HG03159 (cell line): ENCODE results near the gene NOL8.
A peak's percentile ranks its signal among the peaks of the same experiment; 100 is the strongest.

Source experiments
- ATAC-seq: cut with Tn5 transposase; IDR thresholded peaks from one replicate; pipeline ENCODE4 v1.9.1; 2021; ENCODE audit warnings: mild to moderate bottlenecking, moderate library complexity; ENCODE audit not compliant: unreplicated experiment

NOL8 gene

GRCh38 chr9:92312887-92313623 lies 12.1 kb downstream of the NOL8 start:
- ATAC-seq = no peak

GRCh38 chr9:92310562-92310961 lies 14.6 kb downstream of the NOL8 start:
- no peak for ATAC-seq

- ATAC-seq = no peak
Measured at GRCh38 chr9:92308893-92309292, 16.3 kb downstream of the NOL8 start.

- no peak for ATAC-seq
Measured at GRCh38 chr9:92300936-92301335, 24.2 kb downstream of the NOL8 start.

GRCh38 chr9:92299116-92299515 lies 26.0 kb downstream of the NOL8 start:
- no peak for ATAC-seq

GRCh38 chr9:92298036-92298435 lies 27.1 kb downstream of the NOL8 start:
- no peak for ATAC-seq

- ATAC-seq = no peak
Measured at GRCh38 chr9:92297611-92298010, 27.5 kb downstream of the NOL8 start.

- ATAC-seq = no peak
Measured at GRCh38 chr9:92295827-92296258, 29.3 kb downstream of the NOL8 start.

- no peak for ATAC-seq
Measured at GRCh38 chr9:92295240-92295790, 29.8 kb downstream of the NOL8 start.

- ATAC-seq = no peak
Measured at GRCh38 chr9:92294297-92294676, 30.9 kb downstream of the NOL8 start.

- ATAC-seq = peak; percentile 95
Measured at GRCh38 chr9:92293452-92294296, 31.5 kb downstream of the NOL8 start, which contains the start of gene IARS1. IARS1 (minus strand) TSS chr9:92293697; CDS start chr9:92289419, 4,278 bp downstream.

GRCh38 chr9:92293075-92293354 lies 32.1 kb downstream of the NOL8 start:
- ATAC-seq = no peak

GRCh38 chr9:92292338-92293074 lies 32.6 kb downstream of the NOL8 start:
- ATAC-seq = no peak

GRCh38 chr9:92291577-92291976 lies 33.6 kb downstream of the NOL8 start:
- ATAC-seq = no peak

GRCh38 chr9:92290785-92291429 lies 34.2 kb downstream of the NOL8 start:
- no peak for ATAC-seq

- no peak for ATAC-seq
Measured at GRCh38 chr9:92289708-92290390, 35.3 kb downstream of the NOL8 start.

GRCh38 chr9:92279302-92279701 lies 45.8 kb downstream of the NOL8 start:
- no peak for ATAC-seq

- no peak for ATAC-seq
Measured at GRCh38 chr9:92278110-92278509, 47.0 kb downstream of the NOL8 start.

- ATAC-seq = no peak
Measured at GRCh38 chr9:92276331-92277032, 48.7 kb downstream of the NOL8 start.

GRCh38 chr9:92275541-92275940 lies 49.6 kb downstream of the NOL8 start:
- ATAC-seq = no peak
